Activated CD4-positive, CD25-positive, alpha-beta regulatory T cell (primary cell): ENCODE measurements around the gene NKD2.
"Not testable (repeated sequence)": the region's sequence is repeated elsewhere in the genome, so short reads cannot be mapped to it uniquely, and the experiment has no call there.

ENCODE experiments used
- DNase-seq, 4 experiments: peaks; one replicate each; lab custom pipeline; 2025; lab: John Stamatoyannopoulos, UW

Gene NKD2

GRCh38 chr5:1008451-1009358 lies at the start of gene NKD2:
TSS of gene NKD2 (plus strand) at chr5:1008802. CDS start at chr5:1009058, 256 bp downstream.
- DNase-seq, result no peak

- no peak for DNase-seq
These were observed 48.7 kb upstream of the NKD2 start for GRCh38 chr5:959581-960531.

- DNase-seq, result no peak
These were observed 48.1 kb upstream of the NKD2 start for GRCh38 chr5:960551-960950.

GRCh38 chr5:961002-961710 lies 47.4 kb upstream of the NKD2 start:
- DNase-seq, result no peak

- no peak for DNase-seq
These were observed 46.8 kb upstream of the NKD2 start for GRCh38 chr5:961711-962240.

GRCh38 chr5:962386-962785 lies 46.2 kb upstream of the NKD2 start:
- no peak for DNase-seq

- no peak for DNase-seq
These were observed 45.8 kb upstream of the NKD2 start for GRCh38 chr5:962801-963200.

- DNase-seq, result no peak
These were observed 45.3 kb upstream of the NKD2 start for GRCh38 chr5:963310-963672.

- no peak for DNase-seq
These were observed 44.7 kb upstream of the NKD2 start for GRCh38 chr5:963673-964531.

- DNase-seq, result no peak
These were observed 43.8 kb upstream of the NKD2 start for GRCh38 chr5:964821-965220.

GRCh38 chr5:965604-966344 lies 42.8 kb upstream of the NKD2 start:
- DNase-seq, result no peak

- no peak for DNase-seq
These were observed 42.3 kb upstream of the NKD2 start for GRCh38 chr5:966345-966710.

- DNase-seq, result no peak
These were observed 41.7 kb upstream of the NKD2 start for GRCh38 chr5:966941-967340.

- no peak for DNase-seq
These were observed 39.7 kb upstream of the NKD2 start for GRCh38 chr5:968881-969280.

GRCh38 chr5:969408-969839 lies 39.2 kb upstream of the NKD2 start:
- DNase-seq, result no peak

- DNase-seq, result not testable (repeated sequence)
These were observed 36.0 kb upstream of the NKD2 start for GRCh38 chr5:972575-972974.

GRCh38 chr5:976849-977751 lies 31.5 kb upstream of the NKD2 start:
- no peak for DNase-seq

- no peak for DNase-seq
These were observed 30.5 kb upstream of the NKD2 start for GRCh38 chr5:978054-978453.

- no peak for DNase-seq
These were observed 29.9 kb upstream of the NKD2 start for GRCh38 chr5:978693-979092.
